Ovary (tissue), 9 donors: Measurements from ENCODE around the gene ZBTB7B. TPM values are rescaled to one million over a fixed set of nuclear protein-coding genes. Genes with fewer than 3 reads are reported as not detected.

Experiments used
- DNase-seq, 5 donors: peaks; one replicate each; pipeline ENCODE4 v3.0.0-alpha.2; 2019 to 2020
- H3K27ac ChIP-seq, 2 donors: fragments of 200-600 bp; one replicate each; pipeline versions ENCODE4 v1.5.1 to v1.8.0; 2019 to 2022
- H3K27me3 ChIP-seq: fragments of 200-600 bp; one replicate; pipeline ENCODE4 v1.8.0; 2022
- H3K36me3 ChIP-seq: fragments of 200-600 bp; sonication (generic); one replicate; pipeline ENCODE4 v1.5.1; 2019
- H3K4me1 ChIP-seq: one replicate; pipeline ENCODE4 v1.8.1; 2013; ENCODE audit warnings: mild to moderate bottlenecking, moderate library complexity; ENCODE audit not compliant: insufficient read depth
- H3K4me3 ChIP-seq: fragments of 200-600 bp; sonication (generic); one replicate; pipeline ENCODE4 v1.5.1; 2017
- H3K9me3 ChIP-seq, 2 donors: fragments of 200-600 bp in 1 of 2; sonication (generic) in 1 of 2; one replicate each; pipeline versions ENCODE4 v1.5.1 to v1.8.1; 2013 to 2019; ENCODE audit warnings: mild to moderate bottlenecking in 1 of 2, moderate library complexity in 1 of 2
- EP300 ChIP-seq: sonication (generic); formaldehyde crosslinking; IDR thresholded peaks from one replicate; pipeline ENCODE4 v1.6.1; 2017; ENCODE audit warnings: antibody characterized with exemption
- POLR2A ChIP-seq: fragments of 450-650 bp; IDR thresholded peaks from one replicate; pipeline ENCODE4 v1.6.1; 2017; ENCODE audit warnings: antibody characterized with exemption, mild to moderate bottlenecking, moderate library complexity
- WGBS, 3 donors: extraction: QIAGEN DNeasy Blood & Tissue Kit in 1 of 3; methylation state at CpG; one replicate each; pipeline versions ENCODE4 v1.1.5 to v1.1.7; 2013 to 2017; 5-methylcytosine and 5-hydroxymethylcytosine counted together
- intact Hi-C, 4 donors: fragments of 100-400 bp; cut with DNase I; formaldehyde crosslinking; loops; one replicate each; pipeline versions ENCODE4 v1.11.0 to v1.15.1; 2022 to 2023
- polyA plus RNA-seq, 2 donors: library from polyadenylated mRNA; stranded (reverse); fragments of 200-250 nt in 1 of 2; fragments of 350-450 nt in 1 of 2; fragmentation: Illumina TruSeq in 1 of 2; extraction: RNeasy Lipid Tissue Mini Kit (QIAGEN cat#74804) in 1 of 2; gene quantifications; one replicate each; pipeline ENCODE4 v1.2.3, GENCODE V29; 2013 to 2014
- total RNA-seq, 7 donors: library from RNA; depleted of rRNA in 2 of 7; stranded (reverse); fragments of >200 nt in 2 of 7; fragmentation: NEBNext Ultra II Directional in 3 of 7; extraction: Animal tissue kit (Norgen Biotek cat#: 25700) in 3 of 7; gene quantifications; one replicate each; pipeline versions ENCODE4 v1.1.0 to v1.2.4, GENCODE V29; 2016 to 2023
- TF ChIP-seq, protein P1 (sequence below), 3 donors: fragments of 450-650 bp in 2 of 3; fragments of 200-600 bp in 1 of 3; IDR thresholded peaks; one replicate each; pipeline versions ENCODE4 v1.5.1 to v1.8.0; 2016 to 2022; ENCODE audit warnings: antibody characterized with exemption in 3 of 3, mild to moderate bottlenecking in 1 of 3
- donor health status: DM: no; HTN: no; CAD: no; lungs with moderate emphysema.
- donor health status: DM: no; HTN: no; CAD: no.
- donor health status: Bipolar disorder and iron deficiency.
- donor health status: DM: yes; HTN: yes; CAD: no.
- donor health status: DM: no; HTN: no; CAD: no.
- donor health status: DM: yes; HTN: yes; CAD: no.

Gene ZBTB7B
- total and polyA plus RNA-seq, 9 donors = 3.6 to 45.5 (median 28.9) TPM

DNA sequence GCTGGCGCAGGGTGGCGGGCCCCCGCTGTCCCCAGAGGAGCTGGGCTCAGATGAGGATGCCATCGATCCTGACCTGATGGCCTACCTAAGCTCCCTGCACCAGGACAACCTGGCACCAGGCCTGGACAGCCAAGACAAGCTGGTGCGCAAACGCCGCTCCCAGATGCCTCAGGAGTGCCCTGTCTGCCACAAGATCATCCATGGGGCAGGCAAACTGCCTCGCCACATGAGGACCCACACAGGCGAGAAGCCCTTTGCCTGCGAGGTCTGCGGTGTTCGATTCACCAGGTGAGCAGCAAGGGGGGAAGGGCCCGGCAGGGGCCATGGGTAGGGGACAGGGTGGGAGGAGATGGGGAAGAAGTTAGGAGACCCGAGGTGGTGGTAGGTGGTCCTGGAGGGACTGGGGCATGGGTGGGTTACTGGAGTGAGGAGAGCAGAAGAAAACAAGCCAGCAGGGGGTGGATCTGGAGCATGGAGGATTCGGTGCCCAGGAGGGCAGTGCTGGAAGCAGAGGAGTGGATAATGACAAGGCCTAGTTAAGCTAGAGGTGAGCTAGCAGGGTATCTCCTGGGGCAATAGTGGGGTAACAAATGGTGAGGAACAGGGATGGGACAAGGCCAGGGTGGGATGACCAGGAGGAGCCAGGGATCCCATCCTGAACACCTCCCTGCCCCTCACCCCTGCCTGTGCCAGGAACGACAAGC, 13.1 kb downstream of the ZBTB7B start:
- intact Hi-C loops = loop anchor here in 1 of 4 donors (5.0 kb wide), 1 partner anchor 37 kb away; the partner anchor contains the start of gene ADAM15

DNA sequence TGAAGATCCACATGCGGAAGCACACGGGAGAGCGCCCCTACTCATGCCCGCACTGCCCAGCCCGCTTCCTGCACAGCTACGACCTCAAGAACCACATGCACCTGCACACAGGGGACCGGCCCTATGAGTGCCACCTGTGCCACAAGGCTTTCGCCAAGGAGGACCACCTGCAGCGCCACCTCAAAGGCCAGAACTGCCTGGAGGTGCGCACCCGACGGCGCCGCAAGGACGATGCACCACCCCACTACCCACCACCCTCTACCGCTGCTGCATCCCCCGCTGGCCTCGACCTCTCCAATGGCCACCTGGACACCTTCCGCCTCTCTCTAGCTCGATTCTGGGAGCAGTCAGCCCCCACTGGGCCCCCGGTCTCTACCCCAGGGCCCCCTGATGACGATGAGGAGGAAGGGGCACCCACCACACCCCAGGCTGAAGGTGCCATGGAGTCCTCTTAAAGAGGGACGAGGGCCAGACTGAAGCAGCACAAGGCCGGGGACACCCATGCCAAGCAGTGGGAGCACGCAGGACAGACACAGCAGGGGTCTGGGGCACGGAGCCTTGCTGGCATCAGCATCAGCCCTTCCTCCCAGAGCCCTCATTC, 13.7 kb downstream of the ZBTB7B start:
- peaks cover 13% of the 10 kb centered on the region for H3K4me1 ChIP-seq
- peak in 4 of 5 donors; percentile 32 to 52 (median 44) for DNase-seq
- H3K36me3 ChIP-seq = no peaks in the 10 kb centered on the region
- no peaks in the 10 kb centered on the region for H3K27me3 ChIP-seq
- no peaks in the 10 kb centered on the region for H3K9me3 ChIP-seq
- 84 to 91% (median 90%) methylated on average over 21 to 26 of the region's 26 CpGs for whole genome bisulfite sequencing, 3 donors
- H3K4me3 ChIP-seq = no peak overlapping the region
- TF ChIP-seq POLR2A (no peak), EP300 (no peak)
- TF ChIP-seq, protein P1, sequence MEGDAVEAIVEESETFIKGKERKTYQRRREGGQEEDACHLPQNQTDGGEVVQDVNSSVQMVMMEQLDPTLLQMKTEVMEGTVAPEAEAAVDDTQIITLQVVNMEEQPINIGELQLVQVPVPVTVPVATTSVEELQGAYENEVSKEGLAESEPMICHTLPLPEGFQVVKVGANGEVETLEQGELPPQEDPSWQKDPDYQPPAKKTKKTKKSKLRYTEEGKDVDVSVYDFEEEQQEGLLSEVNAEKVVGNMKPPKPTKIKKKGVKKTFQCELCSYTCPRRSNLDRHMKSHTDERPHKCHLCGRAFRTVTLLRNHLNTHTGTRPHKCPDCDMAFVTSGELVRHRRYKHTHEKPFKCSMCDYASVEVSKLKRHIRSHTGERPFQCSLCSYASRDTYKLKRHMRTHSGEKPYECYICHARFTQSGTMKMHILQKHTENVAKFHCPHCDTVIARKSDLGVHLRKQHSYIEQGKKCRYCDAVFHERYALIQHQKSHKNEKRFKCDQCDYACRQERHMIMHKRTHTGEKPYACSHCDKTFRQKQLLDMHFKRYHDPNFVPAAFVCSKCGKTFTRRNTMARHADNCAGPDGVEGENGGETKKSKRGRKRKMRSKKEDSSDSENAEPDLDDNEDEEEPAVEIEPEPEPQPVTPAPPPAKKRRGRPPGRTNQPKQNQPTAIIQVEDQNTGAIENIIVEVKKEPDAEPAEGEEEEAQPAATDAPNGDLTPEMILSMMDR (IDR thresholded peaks at IDR 0.05) = no peak
- intact Hi-C loops = loop anchor here in 1 of 4 donors (5.0 kb wide), 1 partner anchor 36 kb away; the partner anchor contains the start of gene ADAM15
- peak overlapping the region; percentile 79 to 81 for H3K27ac ChIP-seq

More for the DNA sequence above, 13.1 kb downstream of the ZBTB7B start:
- Histone ChIP-seq H3K36me3 (no peaks in the 10 kb centered on the region), H3K27ac (no peak overlapping the region), H3K9me3 (no peaks in the 10 kb centered on the region), H3K27me3 (no peaks in the 10 kb centered on the region), H3K4me1 (peaks cover 16% of the 10 kb centered on the region), H3K4me3 (no peak overlapping the region)
- TF ChIP-seq POLR2A = no peak
- TF ChIP-seq, protein P1 (IDR thresholded peaks at IDR 0.05) = no peak
- TF ChIP-seq EP300 = no peak
- peak in 2 of 5 donors; percentile 31 to 39 for DNase-seq
- WGBS, 3 donors = 85 to 86% (median 86%) methylated on average over 16 of the region's 16 CpGs

DNA sequence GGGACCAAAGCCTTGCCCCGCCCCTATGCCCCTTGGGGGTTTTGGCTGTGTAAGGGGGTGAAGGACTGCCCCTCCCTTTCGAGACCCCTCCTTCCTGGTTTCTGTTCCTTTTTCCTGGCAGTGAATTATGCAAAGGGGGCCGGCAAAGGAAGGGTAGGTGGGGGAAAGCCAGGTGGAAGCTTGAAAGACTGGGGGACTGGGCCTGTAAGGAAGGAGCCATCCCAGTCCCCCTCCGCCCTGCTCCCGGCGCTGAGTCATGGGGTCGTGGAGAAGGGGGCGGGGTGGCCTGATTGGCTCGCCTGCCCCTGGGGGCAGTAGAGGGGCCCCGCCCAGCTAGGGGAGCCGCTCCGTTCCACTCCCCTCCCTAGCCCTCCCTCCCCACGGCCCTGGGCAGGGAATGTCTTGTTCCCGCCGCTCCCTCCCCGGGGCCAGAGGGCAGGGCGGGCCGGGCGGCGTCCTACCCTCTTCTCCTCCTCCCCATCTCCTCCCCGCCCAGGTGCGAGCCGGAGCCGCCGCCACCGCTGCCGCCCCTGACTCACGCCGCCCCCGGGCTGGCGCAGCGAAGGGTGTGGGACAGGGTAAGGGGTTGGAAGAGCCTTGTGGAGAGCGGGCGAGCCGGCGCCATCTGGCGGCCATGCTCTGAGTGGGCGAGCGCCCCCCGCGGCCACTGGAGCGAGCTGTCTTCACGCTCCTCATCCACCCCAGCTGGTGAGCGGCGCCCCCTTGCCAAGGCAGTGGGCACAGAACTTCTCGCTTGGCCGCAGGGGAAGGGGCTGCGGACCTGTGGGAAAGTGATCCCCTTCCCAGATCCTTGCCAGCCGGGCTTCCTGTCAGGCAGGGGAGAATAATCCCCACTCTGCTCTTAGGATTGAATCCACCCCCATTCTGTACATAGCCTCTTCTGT, 14.7 kb downstream of the ZBTB7B start:
- TF ChIP-seq POLR2A (peak; percentile 62), EP300 (peak; percentile 41)
- TF ChIP-seq, protein P1 (IDR thresholded peaks at IDR 0.05) = peak; percentile 96 to 100 (median 99)
- H3K4me3 ChIP-seq = peak overlapping the region; percentile 31
- H3K36me3 ChIP-seq = no peaks in the 10 kb centered on the region
- H3K27me3 ChIP-seq = no peaks in the 10 kb centered on the region
- H3K27ac ChIP-seq = peak overlapping the region; percentile 79 to 81
- intact Hi-C loops = loop anchor here in 1 of 4 donors (5.0 kb wide), 1 partner anchor 35 kb away; the partner anchor contains the start of gene ADAM15
- 3 to 4% (median 4%) methylated on average over 38 to 49 of the region's 49 CpGs for WGBS, 3 donors
- H3K4me1 ChIP-seq = peaks cover 6% of the 10 kb centered on the region
- peak; percentile 89 to 97 (median 95) for DNase-seq
- no peaks in the 10 kb centered on the region for H3K9me3 ChIP-seq

DNA sequence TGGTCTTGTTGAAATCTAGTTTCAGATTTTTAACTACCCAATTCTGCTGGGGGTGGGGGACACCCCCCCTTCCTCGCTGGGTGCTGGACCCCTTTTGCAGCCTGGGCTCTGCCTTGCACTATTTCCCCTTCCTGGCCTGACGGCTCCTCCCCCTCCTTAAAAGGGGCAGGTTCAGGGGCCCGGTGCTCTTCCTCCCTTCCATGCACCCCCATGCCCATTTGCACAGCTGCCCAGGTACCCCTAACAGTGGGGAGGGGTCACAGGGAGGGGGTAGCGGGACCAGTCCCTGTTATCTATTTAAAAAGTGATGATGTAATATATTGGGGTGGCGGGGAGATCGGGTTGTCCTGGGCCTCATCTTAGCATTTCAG, 15.3 kb downstream of the ZBTB7B start:
- DNase-seq = peak in 4 of 5 donors; percentile 35 to 56 (median 42)
- intact Hi-C loops = loop anchor here in 1 of 4 donors (5.0 kb wide), 1 partner anchor 34 kb away; the partner anchor contains the start of gene ADAM15
- Histone ChIP-seq H3K4me1 (peaks cover 6% of the 10 kb centered on the region), H3K9me3 (no peaks in the 10 kb centered on the region), H3K36me3 (no peaks in the 10 kb centered on the region), H3K27ac (peak overlapping the region; percentile 79 to 81), H3K4me3 (peak overlapping the region; percentile 31), H3K27me3 (no peaks in the 10 kb centered on the region)
- WGBS, 3 donors = 54 to 58% (median 54%) methylated on average over 6 of the region's 6 CpGs
- TF ChIP-seq POLR2A (no peak), EP300 (no peak)
- TF ChIP-seq, protein P1 (IDR thresholded peaks at IDR 0.05) = no peak
